Measurements from ENCODE around the gene ABCD3. TPM values are rescaled to one million over a fixed set of nuclear protein-coding genes. Genes with fewer than 3 reads are reported as not detected.

The ABCD3 gene
- polyA plus RNA-seq, 3 donors: 7.8 to 24.9 (median 21.0) TPM

GRCh38 chr1:94515296-94515947, 97.2 kb downstream of the ABCD3 start:
- no peak overlapping the region for H3K4me3 ChIP-seq (replicated peaks in 1 of 3; ENCODE audit: low read depth in 2 of 3, low read length in 3 of 3)

GRCh38 chr1:94519351-94519750, 101.2 kb downstream of the ABCD3 start:
- no peak overlapping the region for H3K4me2 ChIP-seq (replicated peaks; ENCODE audit: extremely low read depth, low read length, poor library complexity, severe bottlenecking)
- Mint-ChIP-seq H3K4me1 (peaks cover 6% of the 10 kb centered on the region), H3K27ac (no peak overlapping the region), H3K4me3 (no peak overlapping the region), H3K9me3 (no peaks in the 10 kb centered on the region), H3K27me3 (ENCODE audit: low read depth in 3 of 3) (no peaks in the 10 kb centered on the region), H3K36me3 (peaks cover 18 to 20% of the 10 kb centered on the region in 2 donors)
- no peaks in the 10 kb centered on the region for H3K27me3 ChIP-seq (ENCODE audit: control insufficient read depth in 2 of 2, insufficient read depth in 2 of 2, low read length in 2 of 2)
- H3K4me3 ChIP-seq (replicated peaks in 1 of 3; ENCODE audit: low read depth in 2 of 3, low read length in 3 of 3): no peak overlapping the region
- H3K79me2 ChIP-seq (ENCODE audit: insufficient read depth, low read length): no peaks in the 10 kb centered on the region
- H2AFZ ChIP-seq (ENCODE audit: insufficient read depth, low read depth, low read length, poor library complexity, severe bottlenecking): no peak overlapping the region
- no peak overlapping the region for H3K9ac ChIP-seq (ENCODE audit: insufficient read depth, low read length, poor library complexity, severe bottlenecking)
- no peaks in the 10 kb centered on the region for H3K9me3 ChIP-seq (replicated peaks in 1 of 2; ENCODE audit: control insufficient read depth in 1 of 2, insufficient read depth in 1 of 2, low read length in 2 of 2)
- intact Hi-C loops (cut with micrococcal nuclease): no loop called here
- no peaks in the 10 kb centered on the region for H4K20me1 ChIP-seq (ENCODE audit: insufficient read depth, low read length)
- peaks cover 12 to 29% of the 10 kb centered on the region in 2 donors for H3K36me3 ChIP-seq (replicated peaks in 1 of 2; ENCODE audit: control insufficient read depth in 1 of 2, insufficient read depth in 2 of 2, low read length in 2 of 2)
- no peak overlapping the region for H3K27ac ChIP-seq (ENCODE audit: low read depth in 1 of 2, low read length in 2 of 2)
- no peak for DNase-seq
- no CpG with 5 or more reads among the region's 2 CpGs for WGBS (ENCODE audit: insufficient coverage)
- H3K4me1 ChIP-seq (ENCODE audit: control insufficient read depth in 1 of 2, insufficient read depth in 2 of 2, low read length in 2 of 2): peaks cover 0 to 2% of the 10 kb centered on the region in 2 donors
- no peak for TF ChIP-seq CTCF (IDR thresholded peaks at IDR 0.05)

More at GRCh38 chr1:94515296-94515947, 97.2 kb downstream of the ABCD3 start:
- H3K4me3 Mint-ChIP-seq: no peak overlapping the region
- H4K20me1 ChIP-seq (ENCODE audit: insufficient read depth, low read length): no peaks in the 10 kb centered on the region
- no peaks in the 10 kb centered on the region for H3K27me3 ChIP-seq (ENCODE audit: control insufficient read depth in 2 of 2, insufficient read depth in 2 of 2, low read length in 2 of 2)
- H3K4me1 Mint-ChIP-seq: no peaks in the 10 kb centered on the region
- H3K36me3 Mint-ChIP-seq: peaks cover 29 to 35% of the 10 kb centered on the region in 2 donors
- H3K4me1 ChIP-seq (ENCODE audit: control insufficient read depth in 1 of 2, insufficient read depth in 2 of 2, low read length in 2 of 2): no peaks in the 10 kb centered on the region
- DNase-seq: no peak
- no peak overlapping the region for H3K9ac ChIP-seq (ENCODE audit: insufficient read depth, low read length, poor library complexity, severe bottlenecking)
- H3K27me3 Mint-ChIP-seq (ENCODE audit: low read depth in 3 of 3): no peaks in the 10 kb centered on the region
- peaks cover 12 to 40% of the 10 kb centered on the region in 2 donors for H3K36me3 ChIP-seq (replicated peaks in 1 of 2; ENCODE audit: control insufficient read depth in 1 of 2, insufficient read depth in 2 of 2, low read length in 2 of 2)
- intact Hi-C loops (cut with micrococcal nuclease): no loop called here
- no CpG with 5 or more reads among the region's 1 CpG for WGBS (ENCODE audit: insufficient coverage)
- no peak overlapping the region for H3K27ac ChIP-seq (ENCODE audit: low read depth in 1 of 2, low read length in 2 of 2)
- H3K27ac Mint-ChIP-seq: no peak overlapping the region
- no peaks in the 10 kb centered on the region for H3K9me3 ChIP-seq (replicated peaks in 1 of 2; ENCODE audit: control insufficient read depth in 1 of 2, insufficient read depth in 1 of 2, low read length in 2 of 2)
- no peak overlapping the region for H3K4me2 ChIP-seq (replicated peaks; ENCODE audit: extremely low read depth, low read length, poor library complexity, severe bottlenecking)
- H3K79me2 ChIP-seq (ENCODE audit: insufficient read depth, low read length): no peaks in the 10 kb centered on the region
- no peak overlapping the region for H2AFZ ChIP-seq (ENCODE audit: insufficient read depth, low read depth, low read length, poor library complexity, severe bottlenecking)
- H3K9me3 Mint-ChIP-seq: peaks cover 0 to 2% (median 0%) of the 10 kb centered on the region in 7 donors
- TF ChIP-seq CTCF (IDR thresholded peaks at IDR 0.05): no peak
